Neural progenitor cell (in vitro differentiated cells): Measurements from ENCODE around the gene FKBP15.
"Not testable (repeated sequence)": the region's sequence is repeated elsewhere in the genome, so short reads cannot be mapped to it uniquely, and the experiment has no call there.

Experiments
- EZH2 ChIP-seq: fragments of 200-600 bp; sonication (generic); IDR thresholded peaks from 2 replicates; pipeline ENCODE4 v1.6.1; 2017; ENCODE audit warnings: antibody characterized with exemption, mild to moderate bottlenecking, moderate library complexity
- TF ChIP-seq, protein P1 (sequence below): fragments of 200-600 bp; sonication (generic); IDR thresholded peaks from 2 replicates; pipeline ENCODE4 v1.5.1; 2017; ENCODE audit warnings: antibody characterized with exemption, mild to moderate bottlenecking

DNA sequence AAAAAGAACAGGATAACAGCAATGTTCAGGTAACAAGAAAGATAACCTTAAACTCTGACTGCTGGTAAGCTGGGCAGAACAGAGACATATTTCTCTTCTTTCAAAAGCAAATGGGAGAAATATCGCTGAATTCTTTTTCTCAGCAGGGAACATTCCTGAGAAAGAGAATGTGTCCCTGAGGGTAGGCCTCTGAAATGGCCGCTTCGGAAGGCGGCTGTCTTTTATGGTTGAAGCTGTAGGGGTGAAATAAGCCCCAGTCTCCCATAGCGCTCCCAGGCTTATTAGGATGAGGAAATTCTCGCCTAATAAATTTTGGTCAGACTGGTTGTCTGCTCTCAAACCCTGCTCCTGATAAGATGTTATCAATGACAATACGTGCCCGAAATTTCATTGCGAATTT, 80.2 kb downstream of the FKBP15 start:
- TF ChIP-seq EZH2, result not testable (repeated sequence)
- TF ChIP-seq, protein P1, sequence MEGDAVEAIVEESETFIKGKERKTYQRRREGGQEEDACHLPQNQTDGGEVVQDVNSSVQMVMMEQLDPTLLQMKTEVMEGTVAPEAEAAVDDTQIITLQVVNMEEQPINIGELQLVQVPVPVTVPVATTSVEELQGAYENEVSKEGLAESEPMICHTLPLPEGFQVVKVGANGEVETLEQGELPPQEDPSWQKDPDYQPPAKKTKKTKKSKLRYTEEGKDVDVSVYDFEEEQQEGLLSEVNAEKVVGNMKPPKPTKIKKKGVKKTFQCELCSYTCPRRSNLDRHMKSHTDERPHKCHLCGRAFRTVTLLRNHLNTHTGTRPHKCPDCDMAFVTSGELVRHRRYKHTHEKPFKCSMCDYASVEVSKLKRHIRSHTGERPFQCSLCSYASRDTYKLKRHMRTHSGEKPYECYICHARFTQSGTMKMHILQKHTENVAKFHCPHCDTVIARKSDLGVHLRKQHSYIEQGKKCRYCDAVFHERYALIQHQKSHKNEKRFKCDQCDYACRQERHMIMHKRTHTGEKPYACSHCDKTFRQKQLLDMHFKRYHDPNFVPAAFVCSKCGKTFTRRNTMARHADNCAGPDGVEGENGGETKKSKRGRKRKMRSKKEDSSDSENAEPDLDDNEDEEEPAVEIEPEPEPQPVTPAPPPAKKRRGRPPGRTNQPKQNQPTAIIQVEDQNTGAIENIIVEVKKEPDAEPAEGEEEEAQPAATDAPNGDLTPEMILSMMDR, result not testable (repeated sequence)
